ENCODE data around the gene STOML3. TPM values are rescaled to one million over a fixed set of nuclear protein-coding genes. Genes with fewer than 3 reads are reported as not detected.
A peak's percentile ranks its signal among the peaks of the same experiment; 100 is the strongest.

Gene STOML3
- total RNA-seq, 1 donor from 2014 or later, result not detected

DNA sequence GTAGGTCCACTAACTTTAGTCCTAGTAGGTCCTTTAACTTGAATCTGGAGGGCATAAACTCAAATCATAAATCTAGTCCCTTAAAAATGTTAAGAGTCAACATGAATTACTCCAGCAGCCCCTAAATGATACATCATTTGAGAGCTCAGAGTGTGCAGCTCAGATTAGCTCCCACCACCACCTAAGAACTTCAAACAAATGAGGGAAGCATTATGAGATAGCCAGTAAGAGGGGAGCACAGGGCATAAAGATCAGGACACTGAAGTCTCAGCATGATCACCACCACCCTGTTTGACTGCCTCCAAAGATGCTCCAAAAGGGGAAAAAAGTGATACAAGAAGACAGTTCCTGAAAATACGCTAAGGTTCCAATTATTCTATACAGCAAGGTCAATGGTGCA is 41.5 kb upstream of the STOML3 start:
- no peak overlapping the region for H3K4me3 ChIP-seq
- no peak for DNase-seq (ENCODE audit: extremely low spot score in 2 of 2)
- TF ChIP-seq POLR2A (IDR thresholded peaks at IDR 0.05) (no peak), POLR2AphosphoS5 (IDR thresholded peaks at IDR 0.05; ENCODE audit: insufficient read depth in 1 of 2, low read depth in 1 of 2) (no peak)
- TF ChIP-seq, protein P1, sequence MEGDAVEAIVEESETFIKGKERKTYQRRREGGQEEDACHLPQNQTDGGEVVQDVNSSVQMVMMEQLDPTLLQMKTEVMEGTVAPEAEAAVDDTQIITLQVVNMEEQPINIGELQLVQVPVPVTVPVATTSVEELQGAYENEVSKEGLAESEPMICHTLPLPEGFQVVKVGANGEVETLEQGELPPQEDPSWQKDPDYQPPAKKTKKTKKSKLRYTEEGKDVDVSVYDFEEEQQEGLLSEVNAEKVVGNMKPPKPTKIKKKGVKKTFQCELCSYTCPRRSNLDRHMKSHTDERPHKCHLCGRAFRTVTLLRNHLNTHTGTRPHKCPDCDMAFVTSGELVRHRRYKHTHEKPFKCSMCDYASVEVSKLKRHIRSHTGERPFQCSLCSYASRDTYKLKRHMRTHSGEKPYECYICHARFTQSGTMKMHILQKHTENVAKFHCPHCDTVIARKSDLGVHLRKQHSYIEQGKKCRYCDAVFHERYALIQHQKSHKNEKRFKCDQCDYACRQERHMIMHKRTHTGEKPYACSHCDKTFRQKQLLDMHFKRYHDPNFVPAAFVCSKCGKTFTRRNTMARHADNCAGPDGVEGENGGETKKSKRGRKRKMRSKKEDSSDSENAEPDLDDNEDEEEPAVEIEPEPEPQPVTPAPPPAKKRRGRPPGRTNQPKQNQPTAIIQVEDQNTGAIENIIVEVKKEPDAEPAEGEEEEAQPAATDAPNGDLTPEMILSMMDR (IDR thresholded peaks at IDR 0.05), result no peak
- peaks cover 40% of the 10 kb centered on the region for H3K4me1 ChIP-seq
- intact Hi-C loops (cut with DNase I), result no loop called here
- no peak overlapping the region for H3K27ac ChIP-seq
- H3K36me3 ChIP-seq, result peaks cover 0 to 5% of the 10 kb centered on the region in 2 donors
- H3K27me3 ChIP-seq, result no peaks in the 10 kb centered on the region
- no peaks in the 10 kb centered on the region for H3K9me3 ChIP-seq

DNA sequence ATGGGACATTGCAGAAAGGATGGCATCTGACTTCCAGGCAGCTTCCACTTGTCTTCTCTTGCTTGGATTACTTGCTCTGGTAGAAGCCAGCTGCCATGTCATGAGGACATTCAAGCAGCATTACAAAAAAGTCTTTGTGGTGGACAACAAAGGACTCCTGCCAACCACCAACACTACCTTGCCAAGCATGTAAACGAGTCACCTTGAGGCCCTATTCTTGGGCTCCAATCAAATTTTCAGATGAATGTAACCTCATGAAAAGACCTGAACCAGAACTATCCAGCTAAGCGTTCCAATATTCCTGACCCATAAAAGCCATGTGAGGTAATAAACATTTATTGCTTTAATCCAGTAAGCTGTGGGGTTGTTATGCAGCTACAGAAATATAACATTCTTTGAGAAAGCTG is 34.8 kb upstream of the STOML3 start:
- intact Hi-C loops (cut with DNase I), result no loop called here
- Histone ChIP-seq H3K36me3 (peaks cover 0 to 32% of the 10 kb centered on the region in 2 donors), H3K27me3 (no peaks in the 10 kb centered on the region), H3K27ac (no peak overlapping the region), H3K4me1 (no peaks in the 10 kb centered on the region), H3K4me3 (no peak overlapping the region), H3K9me3 (no peaks in the 10 kb centered on the region)
- no peak for DNase-seq (ENCODE audit: extremely low spot score in 2 of 2)
- TF ChIP-seq, protein P1 (IDR thresholded peaks at IDR 0.05), result no peak
- TF ChIP-seq POLR2AphosphoS5 (IDR thresholded peaks at IDR 0.05; ENCODE audit: insufficient read depth in 1 of 2, low read depth in 1 of 2) (no peak), POLR2A (IDR thresholded peaks at IDR 0.05) (no peak)

DNA sequence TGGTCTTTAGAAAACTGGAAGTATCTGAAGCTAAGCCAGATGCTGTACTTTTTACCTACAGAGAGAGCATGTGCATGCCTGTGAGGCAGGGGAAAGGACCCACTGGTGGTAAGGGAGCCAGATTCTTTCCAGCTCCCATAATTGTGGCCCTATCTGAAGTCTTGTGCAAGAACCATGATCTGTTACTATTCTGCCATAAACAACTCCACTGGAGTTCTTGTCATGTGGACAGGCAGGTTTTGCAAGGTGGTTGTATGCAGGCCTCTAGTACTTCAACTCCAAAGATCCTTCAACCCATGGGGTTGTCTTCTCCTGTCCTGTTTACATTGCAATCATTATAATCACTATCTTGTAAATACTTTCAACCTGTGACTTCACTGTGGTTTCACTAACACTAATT is 33.1 kb upstream of the STOML3 start:
- Histone ChIP-seq H3K36me3 (peaks cover 0 to 32% of the 10 kb centered on the region in 2 donors), H3K27ac (no peak overlapping the region), H3K27me3 (no peaks in the 10 kb centered on the region), H3K9me3 (no peaks in the 10 kb centered on the region), H3K4me3 (no peak overlapping the region), H3K4me1 (no peaks in the 10 kb centered on the region)
- intact Hi-C loops (cut with DNase I), result no loop called here
- TF ChIP-seq, protein P1 (IDR thresholded peaks at IDR 0.05), result no peak
- TF ChIP-seq POLR2AphosphoS5 (IDR thresholded peaks at IDR 0.05; ENCODE audit: insufficient read depth in 1 of 2, low read depth in 1 of 2) (peak in 1 of 2 donors; percentile 48), POLR2A (IDR thresholded peaks at IDR 0.05) (no peak)
- no peak for DNase-seq (ENCODE audit: extremely low spot score in 2 of 2)

DNA sequence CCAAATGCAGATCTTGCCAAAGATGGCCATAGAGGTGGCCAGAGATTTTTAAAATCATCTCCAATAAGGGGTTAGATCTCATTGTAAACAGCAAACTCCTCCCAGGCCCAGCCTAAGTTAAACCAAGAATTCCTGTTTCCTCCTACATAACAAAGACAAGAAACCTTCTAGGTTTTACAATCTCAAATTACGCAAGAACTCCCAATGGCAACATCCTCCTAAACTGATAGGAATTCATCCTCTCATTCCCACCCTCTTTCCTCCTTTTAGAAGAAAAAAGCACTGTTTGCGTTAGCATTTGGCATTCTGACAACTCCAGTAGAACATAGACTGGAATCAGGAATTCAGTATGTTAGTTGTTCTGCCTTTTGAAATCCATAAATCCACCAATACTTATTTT is 32.7 kb upstream of the STOML3 start:
- no peaks in the 10 kb centered on the region for H3K27me3 ChIP-seq
- H3K4me1 ChIP-seq, result no peaks in the 10 kb centered on the region
- peaks cover 0 to 32% of the 10 kb centered on the region in 2 donors for H3K36me3 ChIP-seq
- H3K4me3 ChIP-seq, result no peak overlapping the region
- DNase-seq (ENCODE audit: extremely low spot score in 2 of 2), result no peak
- no peaks in the 10 kb centered on the region for H3K9me3 ChIP-seq
- intact Hi-C loops (cut with DNase I), result no loop called here
- no peak for TF ChIP-seq POLR2A (IDR thresholded peaks at IDR 0.05)
- no peak for TF ChIP-seq POLR2AphosphoS5 (IDR thresholded peaks at IDR 0.05; ENCODE audit: insufficient read depth in 1 of 2, low read depth in 1 of 2)
- TF ChIP-seq, protein P1 (IDR thresholded peaks at IDR 0.05), result no peak
- H3K27ac ChIP-seq, result no peak overlapping the region

DNA sequence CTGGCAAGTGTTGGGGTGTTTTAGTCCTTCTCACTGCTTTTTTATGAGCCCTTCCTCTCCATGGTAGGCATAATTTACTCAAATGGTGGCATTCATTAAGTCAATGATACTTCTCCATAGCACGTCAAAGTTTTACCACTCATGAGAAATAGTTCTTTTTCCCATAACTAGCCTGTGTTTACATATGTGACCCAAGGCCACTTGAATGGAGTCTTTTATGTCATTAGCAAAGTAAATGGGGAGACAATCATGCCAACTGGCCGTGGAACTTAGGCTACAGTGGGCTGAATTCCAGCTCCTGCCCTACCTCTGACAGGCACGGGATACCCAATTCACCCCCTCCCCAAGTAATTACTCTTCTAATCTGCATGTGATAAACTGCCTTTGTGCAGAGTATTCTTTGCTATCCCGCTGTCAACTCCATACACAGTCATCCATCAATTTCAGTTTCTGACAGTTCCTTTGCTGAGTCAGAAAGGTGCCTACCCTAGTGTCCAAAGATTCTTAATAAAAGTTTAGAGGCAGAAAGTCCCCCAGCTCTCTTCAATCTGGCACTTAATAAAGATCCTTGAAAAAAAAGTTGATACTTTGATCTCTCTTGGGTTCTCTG is 30.3 kb upstream of the STOML3 start:
- no peaks in the 10 kb centered on the region for H3K27me3 ChIP-seq

More for the DNA sequence above, 30.3 kb upstream of the STOML3 start:
- Histone ChIP-seq H3K36me3 (peaks cover 0 to 29% of the 10 kb centered on the region in 2 donors), H3K27ac (no peak overlapping the region), H3K4me3 (no peak overlapping the region), H3K9me3 (no peaks in the 10 kb centered on the region), H3K4me1 (no peaks in the 10 kb centered on the region)
- intact Hi-C loops (cut with DNase I), result no loop called here
- TF ChIP-seq, protein P1 (IDR thresholded peaks at IDR 0.05), result no peak
- no peak for TF ChIP-seq POLR2A (IDR thresholded peaks at IDR 0.05)
- TF ChIP-seq POLR2AphosphoS5 (IDR thresholded peaks at IDR 0.05; ENCODE audit: insufficient read depth in 1 of 2, low read depth in 1 of 2), result no peak
- no peak for DNase-seq (ENCODE audit: extremely low spot score in 2 of 2)
